ENCODE results near the gene PDHX. TPM values are rescaled to one million over a fixed set of nuclear protein-coding genes. Genes with fewer than 3 reads are reported as not detected.

The PDHX gene
- total and polyA plus RNA-seq, 10 of the 15 experiments (the other 5 are each of a cell fraction or from before 2014, with no cell fraction given), result 14.5 to 41.9 (median 28.0) TPM

- RAD21 ChIA-PET (ENCODE audit: unreplicated experiment), result no interaction called here
- FAIRE-seq (no peak), DNase-seq (ENCODE audit: low read depth, low spot score) (no peak), ATAC-seq (no peak)
- no peaks in the 10 kb centered on the region for H3K27me3 ChIP-seq (replicated peaks in 1 of 2; ENCODE audit: control insufficient read depth in 2 of 2, insufficient read depth in 2 of 2, low read length in 1 of 2)
- CTCF ChIA-PET, result no interaction called here
- POLR2A ChIA-PET, result no interaction called here
- H3K27ac ChIP-seq (ENCODE audit: control insufficient read depth, insufficient read depth), result no peak overlapping the region
- H3K4me1 ChIP-seq (ENCODE audit: control insufficient read depth, insufficient read depth, low read length), result no peaks in the 10 kb centered on the region
- intact Hi-C loops (cut with micrococcal nuclease; ENCODE audit: unreplicated experiment), result no loop called here
- peaks cover 13% of the 10 kb centered on the region for H3K9me3 ChIP-seq (replicated peaks; ENCODE audit: control insufficient read depth, insufficient read depth, low read length)
- no peak overlapping the region for H2AFZ ChIP-seq (ENCODE audit: control insufficient read depth, low read depth, low read length)
- no TSS peak for BruUV-seq (replicated peaks)
- no peak overlapping the region for H3K9ac ChIP-seq (ENCODE audit: control insufficient read depth, insufficient read depth, low read length)
- no peaks in the 10 kb centered on the region for H3K79me2 ChIP-seq (ENCODE audit: control insufficient read depth, insufficient read depth, low read length)
- H3K36me3 ChIP-seq (ENCODE audit: control insufficient read depth in 2 of 2, insufficient read depth in 2 of 2, low read length in 1 of 2), result no peaks in the 10 kb centered on the region
- WGBS (ENCODE audit: insufficient coverage, insufficient replicate concordance, low lambda C conversion rate, missing lambda C conversion rate), result 78% methylated on average over 3 of the region's 3 CpGs
- H4K20me1 ChIP-seq (ENCODE audit: control insufficient read depth, insufficient read depth), result no peaks in the 10 kb centered on the region
- no peak overlapping the region for H3K4me2 ChIP-seq (ENCODE audit: control insufficient read depth, insufficient read depth)
- no peak overlapping the region for H3K4me3 ChIP-seq
- TF ChIP-seq, protein P1, sequence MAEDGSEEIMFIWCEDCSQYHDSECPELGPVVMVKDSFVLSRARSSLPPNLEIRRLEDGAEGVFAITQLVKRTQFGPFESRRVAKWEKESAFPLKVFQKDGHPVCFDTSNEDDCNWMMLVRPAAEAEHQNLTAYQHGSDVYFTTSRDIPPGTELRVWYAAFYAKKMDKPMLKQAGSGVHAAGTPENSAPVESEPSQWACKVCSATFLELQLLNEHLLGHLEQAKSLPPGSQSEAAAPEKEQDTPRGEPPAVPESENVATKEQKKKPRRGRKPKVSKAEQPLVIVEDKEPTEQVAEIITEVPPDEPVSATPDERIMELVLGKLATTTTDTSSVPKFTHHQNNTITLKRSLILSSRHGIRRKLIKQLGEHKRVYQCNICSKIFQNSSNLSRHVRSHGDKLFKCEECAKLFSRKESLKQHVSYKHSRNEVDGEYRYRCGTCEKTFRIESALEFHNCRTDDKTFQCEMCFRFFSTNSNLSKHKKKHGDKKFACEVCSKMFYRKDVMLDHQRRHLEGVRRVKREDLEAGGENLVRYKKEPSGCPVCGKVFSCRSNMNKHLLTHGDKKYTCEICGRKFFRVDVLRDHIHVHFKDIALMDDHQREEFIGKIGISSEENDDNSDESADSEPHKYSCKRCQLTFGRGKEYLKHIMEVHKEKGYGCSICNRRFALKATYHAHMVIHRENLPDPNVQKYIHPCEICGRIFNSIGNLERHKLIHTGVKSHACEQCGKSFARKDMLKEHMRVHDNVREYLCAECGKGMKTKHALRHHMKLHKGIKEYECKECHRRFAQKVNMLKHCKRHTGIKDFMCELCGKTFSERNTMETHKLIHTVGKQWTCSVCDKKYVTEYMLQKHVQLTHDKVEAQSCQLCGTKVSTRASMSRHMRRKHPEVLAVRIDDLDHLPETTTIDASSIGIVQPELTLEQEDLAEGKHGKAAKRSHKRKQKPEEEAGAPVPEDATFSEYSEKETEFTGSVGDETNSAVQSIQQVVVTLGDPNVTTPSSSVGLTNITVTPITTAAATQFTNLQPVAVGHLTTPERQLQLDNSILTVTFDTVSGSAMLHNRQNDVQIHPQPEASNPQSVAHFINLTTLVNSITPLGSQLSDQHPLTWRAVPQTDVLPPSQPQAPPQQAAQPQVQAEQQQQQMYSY (CRISPR knock-in tag; IDR thresholded peaks at IDR 0.05), result no peak
- TF ChIP-seq TARDBP (IDR thresholded peaks at IDR 0.05; ENCODE audit: borderline replicate concordance), result no peak
- no peak for TF ChIP-seq YBX1 (IDR thresholded peaks at IDR 0.05)
- no peak for TF ChIP-seq NFYA (IDR thresholded peaks at IDR 0.05; ENCODE audit: borderline replicate concordance, low read depth, low read length)
- no peak for TF ChIP-seq ZNF217 (IDR thresholded peaks at IDR 0.05)
- in situ Hi-C loops (cut with MboI), result no loop called here
- SMC1A ChIA-PET (ENCODE audit: uncharacterized antibody, unreplicated experiment), result no interaction called here
Observed at GRCh38 chr11:34904421-34904955, 11.9 kb upstream of the PDHX start.

All from GM12878 (cell line).